Fibroblast of peridontal ligament (primary cell): ENCODE measurements around the gene ERP29.
A peak's percentile ranks its signal among the peaks of the same experiment; 100 is the strongest.
"Not testable (repeated sequence)": the region's sequence is repeated elsewhere in the genome, so short reads cannot be mapped to it uniquely, and the experiment has no call there.

ENCODE experiments used
- DNase-seq: peaks from one replicate; pipeline ENCODE4 v3.0.0-alpha.2; 2010; ENCODE audit errors: extremely low read depth

The ERP29 gene

DNA sequence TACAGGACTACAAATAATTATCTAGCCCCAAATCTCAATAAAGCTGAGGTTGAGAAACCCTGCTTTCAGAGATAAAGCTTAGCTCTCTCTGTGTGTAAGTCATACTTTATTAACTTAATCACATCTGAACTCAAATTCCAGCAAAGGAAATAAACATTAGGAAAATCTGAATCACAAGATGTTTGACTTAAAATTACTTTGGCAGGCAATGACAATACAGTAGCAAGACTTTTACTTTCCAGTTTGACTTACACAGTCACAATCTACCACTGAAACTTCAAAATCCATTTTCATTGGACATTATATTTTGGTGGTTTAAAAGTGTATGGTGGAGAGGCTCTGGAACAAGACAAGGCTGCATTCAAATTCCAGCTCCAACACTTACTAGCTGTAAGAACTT is 11.7 kb upstream of the ERP29 start:
- peak; percentile 60 for DNase-seq

DNA sequence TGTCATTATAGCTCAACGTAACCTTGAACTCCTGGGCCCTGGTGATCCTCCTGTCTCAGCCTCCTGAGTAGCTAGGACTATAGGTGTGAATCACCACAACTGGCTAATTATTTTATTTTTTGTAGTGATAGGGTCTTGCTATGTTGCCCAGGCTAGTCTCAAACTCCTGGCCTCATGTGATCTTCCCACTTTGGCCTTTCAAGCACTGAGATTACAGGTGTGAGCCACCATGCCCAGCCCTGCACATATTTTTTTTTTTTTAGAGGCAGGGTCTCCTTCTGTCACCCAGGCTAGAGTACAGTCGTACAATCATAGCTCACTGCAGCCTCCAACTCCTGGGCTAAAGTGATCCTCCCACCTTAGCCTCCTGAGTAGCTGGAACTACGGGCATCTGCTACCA is 9.2 kb upstream of the ERP29 start:
- DNase-seq = no peak

DNA sequence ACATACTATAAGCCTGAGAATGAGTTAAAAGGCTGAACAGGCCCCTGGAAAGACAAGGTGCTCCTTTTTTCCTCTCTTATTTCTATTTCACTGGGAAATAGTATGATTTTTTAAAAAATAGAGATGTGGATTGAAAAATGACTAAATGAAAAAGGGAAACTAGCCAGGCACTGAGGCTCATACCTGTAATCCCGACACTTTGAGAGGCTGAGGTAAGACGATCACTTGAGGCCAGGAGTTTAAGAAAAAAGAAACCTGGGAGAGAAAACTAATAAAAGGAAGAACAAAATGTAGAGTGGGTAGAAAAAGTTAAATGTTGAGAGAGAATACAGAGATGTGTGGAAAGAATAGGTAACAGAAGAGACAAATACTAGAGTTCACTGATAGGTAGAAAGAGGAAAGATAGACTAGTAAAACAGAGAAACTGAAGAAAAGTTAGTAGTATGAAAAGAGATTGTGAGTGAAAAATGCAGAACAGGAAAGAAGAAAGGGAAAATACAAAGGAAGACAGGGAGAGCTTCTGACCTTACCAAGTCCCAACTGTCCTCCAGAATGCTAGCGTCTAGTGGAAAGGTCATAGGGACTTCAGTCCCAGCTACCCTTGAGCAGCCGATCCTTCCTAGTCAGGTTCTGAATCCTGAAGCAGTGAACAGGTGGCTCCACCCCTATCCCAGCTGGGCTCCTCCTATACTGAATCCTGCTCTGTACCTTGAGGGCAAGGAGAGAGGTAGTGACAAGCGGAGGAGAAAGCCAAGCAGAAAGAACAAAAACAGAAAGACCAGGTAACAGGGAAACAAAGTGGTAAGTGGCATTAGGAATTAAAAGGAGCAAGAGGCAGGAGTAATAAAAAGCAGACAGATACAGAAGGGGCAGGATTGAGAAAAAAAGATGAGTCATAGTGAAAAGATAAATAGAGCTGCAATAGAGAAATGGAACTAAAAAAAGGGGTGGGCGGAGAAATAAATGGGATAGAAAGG is 7.5 kb upstream of the ERP29 start:
- DNase-seq = peak; percentile 44

DNA sequence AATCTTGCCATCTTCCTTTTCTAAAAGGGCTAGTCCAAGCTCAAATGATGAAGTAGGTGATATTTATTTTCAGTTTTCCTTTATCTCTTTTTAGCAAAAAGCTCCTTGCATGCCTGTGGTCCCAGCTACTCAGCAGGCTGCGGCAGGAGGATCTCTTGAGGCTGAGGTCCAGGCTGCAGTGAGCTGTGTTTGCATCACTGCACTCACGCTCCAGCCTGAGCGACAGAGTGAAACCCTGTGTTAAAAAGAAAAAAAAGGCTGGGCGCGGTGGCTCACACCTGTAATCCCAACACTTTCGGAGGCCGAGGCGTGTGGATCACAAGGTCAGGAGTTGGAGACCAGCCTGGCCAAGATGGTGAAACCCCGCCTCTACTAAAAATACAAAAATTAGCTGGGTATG is 5.3 kb upstream of the ERP29 start:
- peak; percentile 25 for DNase-seq

DNA sequence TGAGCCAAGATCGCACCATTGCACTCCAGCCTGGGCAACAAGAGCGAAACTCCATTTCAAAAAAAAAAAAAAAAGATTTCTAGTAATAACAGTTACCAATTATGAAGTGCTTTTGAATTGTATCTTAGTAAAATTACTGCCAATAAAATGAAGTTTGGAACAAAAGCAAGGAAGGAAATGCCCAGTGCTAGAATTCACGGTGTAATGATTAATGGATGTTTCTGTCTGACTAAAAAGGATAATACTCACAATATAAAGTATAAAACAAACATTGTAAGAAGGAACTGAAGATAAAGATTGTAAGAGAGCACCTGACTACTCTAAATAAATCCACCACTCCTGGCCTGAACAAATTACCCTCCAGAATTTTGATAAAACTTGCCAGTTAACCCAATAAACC is 4.3 kb upstream of the ERP29 start:
- no peak for DNase-seq

DNA sequence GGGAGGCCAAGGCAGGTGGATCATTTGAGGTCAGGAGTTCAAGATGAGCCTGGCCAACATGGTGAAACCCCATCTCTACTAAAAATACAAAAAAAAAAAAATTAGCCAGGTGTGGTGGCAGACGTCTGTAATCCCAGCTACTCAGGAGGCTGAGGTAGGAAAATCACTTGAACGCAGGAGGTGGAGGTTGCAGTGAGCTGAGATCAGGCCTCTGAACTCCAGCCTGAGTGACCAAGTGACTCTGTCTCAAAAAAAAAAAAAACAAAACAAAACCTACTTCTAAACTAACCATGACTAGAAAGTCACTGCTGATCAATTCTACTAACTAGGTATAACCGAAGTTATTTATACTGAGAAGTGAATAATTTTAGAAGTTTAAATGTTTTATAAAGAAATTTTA is 3.6 kb upstream of the ERP29 start:
- not testable (repeated sequence) for DNase-seq

DNA sequence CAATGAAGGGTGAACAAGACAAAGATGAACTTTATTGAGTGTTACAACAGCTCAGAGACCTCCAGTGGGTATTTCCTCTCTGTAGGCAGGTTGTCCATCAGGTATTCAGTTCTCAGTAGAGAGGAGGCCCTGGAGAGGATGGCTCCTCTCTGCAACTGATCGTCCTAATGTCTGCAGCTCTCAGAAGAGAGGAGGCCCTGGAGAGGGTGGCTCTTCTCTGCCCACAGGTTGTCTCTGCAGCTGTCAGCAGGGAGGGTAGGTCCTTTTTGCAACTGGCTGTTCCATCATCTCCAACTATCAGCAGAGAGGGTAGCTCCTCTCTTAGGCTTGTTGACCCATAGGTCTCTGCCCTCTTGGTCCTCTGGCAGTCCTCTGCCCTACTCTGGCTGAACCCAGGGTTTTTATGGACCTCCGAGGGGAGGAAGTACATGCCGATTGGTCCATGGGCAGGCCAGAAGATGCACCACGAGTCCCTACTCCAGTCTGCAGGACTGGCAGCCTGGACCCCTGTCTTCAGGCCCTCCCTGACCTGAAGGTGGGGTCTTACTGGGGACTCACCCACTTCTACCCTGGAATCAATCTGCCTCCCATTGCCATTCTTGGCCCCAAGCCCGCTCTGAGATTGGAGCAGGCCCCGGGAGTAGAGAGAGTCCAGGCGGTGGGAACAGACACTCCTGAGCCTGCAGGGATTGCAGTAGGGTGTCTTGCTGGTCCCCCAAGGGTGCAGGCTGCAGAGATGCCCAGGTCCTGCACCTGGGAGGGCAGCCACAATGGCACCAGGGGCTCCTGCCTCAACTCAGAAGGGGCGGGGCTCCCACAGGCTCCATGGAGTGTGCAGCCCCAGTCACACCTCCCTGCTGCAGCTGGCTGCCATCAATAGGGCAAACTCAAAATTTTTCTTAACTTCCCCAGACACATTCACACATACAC is 2.5 kb upstream of the ERP29 start:
- no peak for DNase-seq

DNA sequence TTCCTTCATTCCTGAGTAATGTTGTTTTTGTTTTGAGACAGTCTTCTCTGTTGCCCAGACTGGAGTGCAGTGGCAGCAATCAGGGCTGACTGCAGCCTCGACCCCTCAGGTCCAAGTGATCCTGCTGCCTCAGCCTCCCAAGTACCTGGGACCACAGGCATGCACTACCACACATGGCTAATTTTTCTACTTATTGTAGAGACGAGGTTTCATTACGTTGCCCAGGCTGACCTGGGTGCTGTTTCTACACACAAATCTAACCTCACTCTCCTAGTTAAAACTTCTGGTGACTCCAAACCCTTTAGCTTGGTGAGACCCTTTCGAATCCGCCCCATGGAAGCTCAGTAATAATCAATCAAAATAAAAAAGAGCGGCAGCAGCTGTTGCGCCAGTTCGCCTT is 1.5 kb upstream of the ERP29 start:
- no peak for DNase-seq

DNA sequence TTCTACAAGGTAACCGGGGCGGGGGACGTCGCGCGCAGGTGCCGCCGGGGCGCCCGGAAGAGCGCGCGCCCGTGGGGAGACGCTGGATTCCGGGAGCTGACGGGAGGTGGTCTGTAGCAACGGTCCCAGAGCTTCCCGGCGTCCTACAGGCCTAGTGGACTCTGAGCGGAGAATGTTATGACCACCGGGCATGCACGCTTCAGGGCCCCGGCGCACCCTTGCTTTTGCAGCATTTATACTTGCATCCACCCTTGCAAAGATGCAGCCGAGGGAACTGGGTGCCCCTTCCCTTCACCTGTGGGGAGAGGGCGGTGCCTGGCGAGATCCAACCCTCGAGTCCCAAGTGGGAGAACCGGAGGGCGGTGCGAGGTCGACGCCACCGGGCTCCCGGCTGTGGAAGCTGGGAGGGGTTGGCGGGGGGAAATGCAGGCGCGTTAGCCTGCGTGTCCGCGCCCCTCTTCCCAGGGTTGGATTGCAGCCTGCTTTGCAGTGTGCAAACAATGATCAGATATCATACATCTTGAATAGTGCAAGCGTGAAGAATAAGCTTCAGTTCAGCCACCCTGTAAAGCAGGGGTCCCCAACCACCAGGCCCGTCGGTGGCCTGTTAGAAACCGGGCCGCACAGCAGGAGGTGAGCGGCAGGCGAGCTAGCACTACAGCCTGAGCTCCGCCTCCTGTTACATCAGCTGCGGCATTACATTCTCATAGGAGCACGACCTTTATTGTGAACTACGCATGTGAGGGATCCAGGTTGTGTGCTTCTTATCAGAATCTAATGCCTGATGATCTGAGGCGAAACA is 576 bp downstream of the ERP29 start:
- peak; percentile 66 for DNase-seq

DNA sequence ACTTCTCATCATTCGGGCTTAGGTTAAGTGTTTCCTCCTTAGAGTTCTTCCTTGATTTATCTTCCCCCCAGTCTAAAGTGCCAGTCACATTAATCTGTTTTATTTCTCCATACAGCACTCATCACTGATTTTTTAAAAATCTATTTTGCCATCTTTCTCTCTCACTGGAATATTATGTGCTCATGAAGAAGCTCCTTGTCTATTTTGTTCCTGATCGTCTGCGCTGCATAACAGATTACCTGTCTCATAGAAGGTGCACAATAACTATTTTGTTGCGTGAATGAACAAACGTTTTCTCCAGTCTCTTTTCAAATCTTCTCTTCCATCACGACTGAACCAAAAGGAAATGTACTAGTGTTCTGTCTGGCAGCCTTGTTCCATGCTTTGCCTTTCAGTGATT is 2.7 kb downstream of the ERP29 start:
- no peak for DNase-seq

DNA sequence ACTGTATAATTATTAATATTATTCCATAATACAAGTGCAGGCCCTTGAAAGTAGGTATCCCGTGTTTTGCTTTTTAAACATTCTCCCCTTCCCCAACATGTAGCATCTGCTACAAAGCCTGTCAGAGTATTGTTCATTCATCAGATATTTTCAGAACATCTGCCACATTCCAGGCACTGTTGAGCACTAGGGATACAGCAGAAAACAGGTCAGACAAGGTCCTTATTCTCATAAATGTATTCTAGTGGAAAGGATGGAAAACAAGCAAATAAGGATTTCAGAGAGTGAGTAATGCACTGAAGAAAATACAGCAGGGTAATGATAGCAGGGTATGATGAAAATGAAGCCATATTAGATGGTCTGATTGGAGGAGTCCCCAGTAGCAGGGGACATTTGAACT is 3.8 kb downstream of the ERP29 start:
- DNase-seq = no peak

DNA sequence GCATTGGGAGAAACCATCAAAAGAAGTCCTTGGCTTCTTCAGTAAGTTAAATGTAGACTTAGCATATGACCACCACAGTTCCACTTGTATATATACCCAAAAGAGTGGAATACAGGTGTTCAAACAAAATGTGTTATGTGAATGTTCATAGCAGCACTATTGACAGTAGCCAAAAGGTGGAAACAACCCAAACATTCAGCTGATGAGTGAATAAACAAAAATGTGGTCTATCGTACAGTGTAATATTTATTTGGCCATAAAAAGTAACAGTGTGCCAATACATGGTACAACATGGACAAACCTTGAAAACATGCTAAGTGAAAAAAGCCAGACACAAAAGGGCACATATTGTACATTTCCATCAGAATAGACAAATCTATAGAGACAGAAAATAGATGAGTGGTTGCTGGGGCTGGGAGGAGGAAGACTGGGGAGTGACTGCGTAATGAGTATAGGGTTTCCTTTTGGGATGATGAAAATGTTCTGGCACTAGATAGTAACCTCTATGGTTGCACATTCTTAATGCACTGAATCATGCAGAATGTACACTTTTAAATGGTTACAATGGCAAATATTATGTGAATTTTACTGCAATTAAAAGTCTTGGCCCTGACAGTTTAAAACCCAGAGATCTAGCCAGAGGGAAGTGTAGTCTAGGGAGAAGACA is 5.5 kb downstream of the ERP29 start:
- DNase-seq = peak; percentile 89

DNA sequence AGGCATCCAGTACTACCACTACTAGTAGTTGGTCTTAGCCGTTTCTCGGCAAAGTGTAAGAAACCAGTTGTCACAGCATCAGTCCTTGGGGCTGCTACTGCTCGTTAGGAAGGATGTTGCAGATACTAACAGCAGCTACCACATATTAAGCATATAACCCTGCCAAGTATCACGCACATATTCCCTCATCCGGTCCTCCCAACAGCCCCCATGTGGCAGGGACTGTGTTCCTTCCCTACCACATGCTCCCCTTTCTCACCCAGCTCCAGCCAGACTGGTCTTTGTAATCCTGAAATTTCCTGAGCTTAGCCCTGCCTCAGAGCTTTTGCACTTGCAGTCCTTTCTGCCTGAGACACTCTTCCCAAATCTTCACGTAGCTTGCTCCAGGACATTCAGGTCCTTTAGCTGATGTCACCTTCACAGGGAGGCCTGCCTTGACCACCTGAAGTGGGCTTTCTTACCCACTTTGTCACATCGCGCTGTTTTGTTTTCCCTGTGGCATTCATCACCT is 7.8 kb downstream of the ERP29 start:
- DNase-seq = no peak

DNA sequence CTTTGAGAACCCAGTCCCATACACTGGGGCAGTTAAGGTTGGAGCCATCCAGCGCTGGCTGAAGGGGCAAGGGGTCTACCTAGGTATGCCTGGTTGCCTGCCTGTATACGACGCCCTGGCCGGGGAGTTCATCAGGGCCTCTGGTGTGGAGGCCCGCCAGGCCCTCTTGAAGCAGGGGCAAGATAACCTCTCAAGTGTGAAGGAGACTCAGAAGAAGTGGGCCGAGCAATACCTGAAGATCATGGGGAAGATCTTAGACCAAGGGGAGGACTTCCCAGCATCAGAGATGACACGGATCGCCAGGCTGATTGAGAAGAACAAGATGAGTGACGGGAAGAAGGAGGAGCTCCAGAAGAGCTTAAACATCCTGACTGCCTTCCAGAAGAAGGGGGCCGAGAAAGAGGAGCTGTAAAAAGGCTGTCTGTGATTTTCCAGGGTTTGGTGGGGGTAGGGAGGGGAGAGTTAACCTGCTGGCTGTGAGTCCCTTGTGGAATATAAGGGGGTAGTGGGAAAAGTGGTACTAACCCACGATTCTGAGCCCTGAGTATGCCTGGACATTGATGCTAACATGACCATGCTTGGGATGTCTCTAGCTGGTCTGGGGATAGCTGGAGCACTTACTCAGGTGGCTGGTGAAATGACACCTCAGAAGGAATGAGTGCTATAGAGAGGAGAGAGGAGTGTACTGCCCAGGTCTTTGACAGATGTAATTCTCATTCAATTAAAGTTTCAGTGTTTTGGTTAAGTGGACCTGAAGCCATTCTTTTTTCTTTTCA is 9.2 kb downstream of the ERP29 start:
- no peak for DNase-seq

DNA sequence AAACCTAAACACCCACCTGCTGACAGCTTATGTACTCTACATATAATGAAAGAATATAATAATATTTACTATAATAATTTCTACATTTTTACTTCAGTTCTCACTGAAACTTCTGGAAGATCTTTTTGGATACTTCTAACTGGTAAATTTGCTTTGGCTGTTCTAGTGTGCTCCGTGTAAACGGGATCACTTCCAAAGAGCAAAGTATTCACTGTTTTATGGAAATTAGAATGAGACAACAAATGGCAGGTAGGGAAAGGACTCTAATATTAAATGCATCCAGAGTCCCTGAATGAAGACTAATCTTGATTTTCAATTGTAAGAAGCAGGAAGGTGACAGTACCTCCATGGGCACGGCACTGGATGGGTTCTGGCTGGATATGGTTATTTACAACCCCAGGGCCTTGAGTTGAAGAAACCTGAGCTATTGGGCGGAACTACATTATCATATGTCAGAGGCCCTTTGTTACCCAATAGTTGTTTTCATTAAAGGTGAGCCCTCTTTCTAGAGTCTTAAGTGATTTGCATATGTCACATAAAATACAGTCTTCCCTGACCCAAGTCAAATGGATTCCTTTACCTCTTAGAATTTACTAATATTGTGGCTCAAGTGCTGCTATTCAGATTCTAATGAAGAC is 10.7 kb downstream of the ERP29 start:
- DNase-seq = no peak

DNA sequence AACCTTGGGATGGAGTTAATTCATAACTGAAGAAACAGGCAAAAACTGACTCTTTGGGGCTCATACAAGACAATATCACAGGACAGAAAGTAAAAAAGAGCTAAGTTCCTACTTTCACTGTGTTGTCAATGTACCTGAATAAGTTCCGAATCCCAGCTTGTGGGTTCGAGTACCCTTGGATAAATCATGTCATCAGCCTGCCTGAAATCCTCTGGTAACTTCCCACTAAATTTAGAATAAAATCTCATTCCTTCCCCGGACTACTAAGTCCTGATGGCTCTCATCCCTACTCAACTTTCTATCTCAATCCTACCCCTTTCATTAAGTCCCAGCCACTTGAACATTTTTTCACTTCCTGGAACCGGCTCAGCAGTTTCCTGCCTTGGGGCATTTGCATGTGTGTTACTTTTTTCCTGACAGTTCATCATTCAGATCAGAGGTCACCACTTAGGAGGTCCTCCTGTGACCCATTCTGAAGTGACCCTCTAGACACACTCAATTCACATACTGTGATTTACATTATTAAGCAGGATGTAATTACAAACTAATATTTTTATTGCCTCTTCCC is 12.7 kb downstream of the ERP29 start:
- no peak for DNase-seq

DNA sequence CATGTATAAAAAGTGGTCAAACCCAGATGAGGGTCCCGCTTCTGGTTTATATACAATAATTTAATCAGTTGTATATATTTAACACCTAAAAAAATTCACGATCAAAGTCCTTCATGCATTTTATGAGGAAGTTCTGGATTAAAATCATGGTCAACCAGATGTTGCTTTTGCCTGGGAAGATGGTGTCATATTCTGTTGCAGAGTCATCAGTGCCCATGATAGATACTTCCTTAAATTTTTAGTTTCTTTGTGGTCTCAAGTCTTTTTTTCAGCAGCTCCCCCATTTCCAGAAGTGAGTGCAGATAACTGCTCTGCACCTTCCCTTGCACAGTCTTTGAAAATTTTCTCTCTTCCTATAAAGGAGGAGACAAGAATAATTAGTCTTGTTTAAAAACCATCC is 16.1 kb downstream of the ERP29 start:
- DNase-seq = no peak

DNA sequence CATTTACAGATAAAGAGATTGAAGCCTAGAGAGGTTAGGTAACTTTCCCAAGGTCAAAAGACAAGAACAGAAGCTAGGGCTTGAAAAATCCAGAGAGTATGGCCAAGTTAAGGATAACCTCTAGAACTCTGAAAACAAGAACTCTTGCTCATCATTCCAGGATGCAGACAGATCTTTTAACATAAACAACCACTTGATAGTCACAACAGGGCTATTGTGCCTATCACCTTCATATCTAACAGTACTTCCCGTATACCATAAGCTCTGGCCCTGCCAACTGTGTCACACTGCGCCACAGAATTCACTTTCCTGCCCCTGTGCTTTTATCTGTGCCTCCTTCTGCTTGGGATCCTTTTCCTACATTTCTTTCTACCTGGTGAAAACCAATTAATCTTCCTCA is 18.2 kb downstream of the ERP29 start:
- no peak for DNase-seq

DNA sequence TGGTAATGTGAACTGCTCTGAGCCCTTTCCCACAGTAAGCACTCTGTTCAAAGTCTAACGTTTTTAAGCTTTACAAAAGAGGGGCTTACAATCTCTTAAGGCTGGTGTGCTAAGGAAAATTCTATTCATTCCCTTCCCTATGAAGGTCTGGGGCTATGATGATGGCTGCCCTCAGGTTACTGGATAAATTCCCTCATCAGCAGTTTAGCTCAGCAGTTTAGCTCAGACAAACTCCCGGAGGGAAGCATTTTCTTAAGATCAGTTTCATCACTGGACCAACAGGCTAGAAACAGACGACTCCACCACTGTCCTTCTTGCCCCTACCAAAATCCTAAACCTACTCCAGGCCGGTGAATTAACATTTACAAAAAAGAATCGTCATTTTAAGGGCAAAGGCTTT is 19.1 kb downstream of the ERP29 start:
- no peak for DNase-seq
